DND-41 (cell line): ENCODE measurements around the gene FEN1.
A peak's percentile ranks its signal among the peaks of the same experiment; 100 is the strongest.

ENCODE experiments used
- EZH2 ChIP-seq: IDR thresholded peaks from 3 replicates; pipeline ENCODE4 v1.6.1; 2012; ENCODE audit warnings: borderline replicate concordance, low read depth, mild to moderate bottlenecking, moderate library complexity, low read length, inconsistent platforms; ENCODE audit not compliant: severe bottlenecking
- TF ChIP-seq, protein P1 (sequence below): IDR thresholded peaks from 2 replicates; pipeline ENCODE4 v1.5.1; 2012; ENCODE audit warnings: borderline replicate concordance, low read length, moderate library complexity, mild to moderate bottlenecking; ENCODE audit not compliant: poor library complexity, severe bottlenecking; ENCODE audit errors: extremely low read depth

DNA sequence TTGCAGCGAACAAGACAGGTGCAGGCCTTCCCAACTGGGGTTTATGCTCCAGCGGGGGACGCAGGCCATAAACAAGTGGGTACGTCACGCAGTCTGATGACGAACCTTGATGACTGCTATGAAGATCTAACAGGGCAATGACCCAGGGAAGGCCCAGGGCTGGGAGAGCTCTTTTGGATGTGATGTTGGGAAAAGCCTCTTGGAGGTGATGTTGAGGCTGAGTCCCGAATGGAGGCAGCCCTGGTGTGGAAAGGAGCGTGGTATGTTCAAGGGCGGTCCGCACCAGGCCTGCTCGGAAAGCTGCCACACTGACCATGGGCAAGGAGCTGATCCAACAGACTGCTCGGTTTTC lies 41.2 kb downstream of the FEN1 start:
- TF ChIP-seq, protein P1, sequence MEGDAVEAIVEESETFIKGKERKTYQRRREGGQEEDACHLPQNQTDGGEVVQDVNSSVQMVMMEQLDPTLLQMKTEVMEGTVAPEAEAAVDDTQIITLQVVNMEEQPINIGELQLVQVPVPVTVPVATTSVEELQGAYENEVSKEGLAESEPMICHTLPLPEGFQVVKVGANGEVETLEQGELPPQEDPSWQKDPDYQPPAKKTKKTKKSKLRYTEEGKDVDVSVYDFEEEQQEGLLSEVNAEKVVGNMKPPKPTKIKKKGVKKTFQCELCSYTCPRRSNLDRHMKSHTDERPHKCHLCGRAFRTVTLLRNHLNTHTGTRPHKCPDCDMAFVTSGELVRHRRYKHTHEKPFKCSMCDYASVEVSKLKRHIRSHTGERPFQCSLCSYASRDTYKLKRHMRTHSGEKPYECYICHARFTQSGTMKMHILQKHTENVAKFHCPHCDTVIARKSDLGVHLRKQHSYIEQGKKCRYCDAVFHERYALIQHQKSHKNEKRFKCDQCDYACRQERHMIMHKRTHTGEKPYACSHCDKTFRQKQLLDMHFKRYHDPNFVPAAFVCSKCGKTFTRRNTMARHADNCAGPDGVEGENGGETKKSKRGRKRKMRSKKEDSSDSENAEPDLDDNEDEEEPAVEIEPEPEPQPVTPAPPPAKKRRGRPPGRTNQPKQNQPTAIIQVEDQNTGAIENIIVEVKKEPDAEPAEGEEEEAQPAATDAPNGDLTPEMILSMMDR, result peak; percentile 22
- no peak for TF ChIP-seq EZH2
